GM21390 (cell line): ENCODE data around the gene NRIP3.

Source experiments
- ATAC-seq: cut with Tn5 transposase; IDR thresholded peaks from one replicate; pipeline ENCODE4 v1.9.1; 2021; ENCODE audit not compliant: unreplicated experiment

Gene NRIP3

DNA sequence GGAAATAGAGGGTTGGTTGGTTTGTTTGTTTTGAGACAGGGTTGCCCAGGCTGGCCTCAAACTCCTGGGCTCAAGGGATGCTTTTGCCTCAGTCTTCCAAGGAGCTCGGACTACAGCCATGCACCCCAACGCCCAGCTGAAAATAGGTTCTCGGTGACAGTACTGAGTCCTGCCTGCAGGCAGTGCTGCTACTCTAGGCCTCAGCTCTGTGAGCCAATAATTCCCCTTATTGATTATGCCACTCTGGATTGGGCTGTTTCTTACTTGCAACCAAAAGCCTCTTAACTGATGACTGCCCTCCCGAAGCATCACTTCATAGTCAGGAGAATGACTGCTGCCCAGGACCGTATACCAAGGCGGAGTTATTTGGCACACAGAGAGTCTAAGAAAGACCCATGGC, 69.9 kb downstream of the NRIP3 start:
- no peak for ATAC-seq

DNA sequence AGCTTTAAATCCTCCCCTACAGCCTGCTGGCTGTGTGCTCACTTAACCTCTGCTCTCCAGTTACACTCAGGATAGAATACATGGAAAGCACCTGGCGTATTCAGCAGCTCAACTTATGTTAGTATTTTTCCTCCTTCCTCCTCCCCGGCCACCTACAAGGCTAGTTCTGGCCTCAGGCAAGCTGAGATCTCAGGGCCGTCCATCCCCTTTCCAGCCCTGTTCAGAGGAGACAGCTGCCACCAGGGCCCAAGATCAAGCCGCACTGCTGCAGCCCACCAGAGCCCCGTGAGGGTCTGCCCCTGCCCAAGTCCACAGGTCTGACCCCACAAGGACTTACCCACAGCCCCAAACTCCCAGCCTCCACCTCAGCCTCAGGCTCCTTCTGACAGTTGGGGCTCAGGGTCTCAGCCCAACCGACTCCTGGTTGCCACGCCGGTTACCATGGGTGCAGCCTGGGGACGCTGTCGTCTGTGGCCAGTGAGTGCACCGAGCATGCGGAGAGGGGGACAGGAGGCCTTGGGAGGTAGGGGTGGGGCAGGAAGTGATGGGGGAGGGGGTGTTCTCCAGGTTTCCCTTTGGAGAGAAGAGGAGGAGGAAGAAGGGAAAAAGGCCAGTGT, 71.1 kb downstream of the NRIP3 start, which contains the start of gene C11orf16:
C11orf16 (minus strand) TSS at position 384 of the 617 bp plus-strand sequence. CDS start 639 bp downstream, outside the sequence.
- no peak for ATAC-seq
